GM12878 (cell line): ENCODE measurements around the gene CACNA1B. TPM values are rescaled to one million over a fixed set of nuclear protein-coding genes. Genes with fewer than 3 reads are reported as not detected.

Experiments used
- ATAC-seq: fragments of 200-7000 bp; cut with Tn5 transposase; 3 replicates; pipeline ENCODE4 v1.9.1; 2020; ENCODE audit warnings: mild to moderate bottlenecking, moderate library complexity
- BruUV-seq: library from RNA; stranded (reverse); fragments of 400-500 nt; replicated peaks from 2 replicates; lab custom pipeline; 2021; lab: Mats Ljungman, UMichigan
- CTCF ChIA-PET: fragments of 300-600 bp; sonication (Branson Sonifier 250); formaldehyde crosslinking; extraction: SDS; loops from one replicate; lab custom pipeline; 2021; ENCODE audit warnings: inconsistent platforms; lab: Yijun Ruan, JAX
- POLR2A ChIA-PET: fragments of 350-600 bp; formaldehyde crosslinking; extraction: SDS; loops from one replicate; lab custom pipeline; 2021; ENCODE audit warnings: inconsistent platforms; lab: Charles Lee
- RAD21 ChIA-PET: fragments of 300-600 bp; sonication (Branson Sonifier 250); formaldehyde crosslinking; loops from one replicate; lab custom pipeline; 2023; ENCODE audit warnings: antibody characterized with exemption; ENCODE audit not compliant: unreplicated experiment; lab: Charles Lee
- SMC1A ChIA-PET: fragments of 300-600 bp; sonication (Branson Sonifier 250); formaldehyde crosslinking; loops from one replicate; lab custom pipeline; 2023; ENCODE audit not compliant: unreplicated experiment, uncharacterized antibody; lab: Charles Lee
- DNase-seq: peaks from one replicate; pipeline ENCODE4 v3.0.0-alpha.2; 2011; ENCODE audit warnings: low read depth, low spot score
- FAIRE-seq: peaks from 3 replicates; lab custom pipeline; 2011; peaks lifted over from hg19 to GRCh38; lab: Jason Lieb, UNC
- H2AFZ ChIP-seq: 2 replicates; pipeline ENCODE4 v1.6.0; 2011; ENCODE audit warnings: low read depth, low read length, control low read depth; ENCODE audit not compliant: control insufficient read depth
- H3K27ac ChIP-seq: 2 replicates; pipeline ENCODE4 v1.5.1; 2011; ENCODE audit warnings: control low read depth; ENCODE audit not compliant: control insufficient read depth, insufficient read depth
- H3K27me3 ChIP-seq, 2 experiments: replicated peaks in 1 of 2; 2 replicates each; pipeline versions ENCODE4 v1.6.0 to v1.6.1; 2011; ENCODE audit warnings: low read length in 1 of 2; ENCODE audit not compliant: control insufficient read depth in 2 of 2, insufficient read depth in 2 of 2
- H3K36me3 ChIP-seq, 2 experiments: 2 replicates each; pipeline ENCODE4 v1.5.1; 2011; ENCODE audit warnings: low read length in 1 of 2; ENCODE audit not compliant: control insufficient read depth in 2 of 2, insufficient read depth in 2 of 2
- H3K4me1 ChIP-seq: 2 replicates; pipeline ENCODE4 v1.6.1; 2011; ENCODE audit warnings: mild to moderate bottlenecking, low read length, moderate library complexity, mixed read lengths; ENCODE audit not compliant: control insufficient read depth, insufficient read depth
- H3K4me2 ChIP-seq: 2 replicates; pipeline ENCODE4 v1.6.0; 2011; ENCODE audit warnings: control low read depth; ENCODE audit not compliant: control insufficient read depth, insufficient read depth
- H3K4me3 ChIP-seq: fragments of 200-600 bp; sonication (generic); 2 replicates; pipeline ENCODE4 v1.5.1; 2016
- H3K79me2 ChIP-seq: 2 replicates; pipeline ENCODE4 v1.6.0; 2011; ENCODE audit warnings: low read length; ENCODE audit not compliant: control insufficient read depth, insufficient read depth
- H3K9ac ChIP-seq: 2 replicates; pipeline ENCODE4 v1.8.0; 2011; ENCODE audit warnings: low read length, control low read depth, mixed read lengths; ENCODE audit not compliant: control insufficient read depth, insufficient read depth
- H3K9me3 ChIP-seq: replicated peaks from 3 replicates; pipeline ENCODE4 v1.5.1; 2011; ENCODE audit warnings: mild to moderate bottlenecking, low read length; ENCODE audit not compliant: control insufficient read depth, insufficient read depth
- H4K20me1 ChIP-seq: 2 replicates; pipeline ENCODE4 v1.6.0; 2011; ENCODE audit not compliant: control insufficient read depth, insufficient read depth
- BHLHE40 ChIP-seq, 2 experiments: fragments of 450-650 bp in 1 of 2; IDR thresholded peaks; 2 replicates each; pipeline ENCODE4 v1.6.1; 2011 to 2017; ENCODE audit warnings: low read depth in 2 of 2, borderline replicate concordance in 1 of 2, improper control_type of control experiment in 1 of 2, low read length in 1 of 2, mild to moderate bottlenecking in 1 of 2
- CHD4 ChIP-seq: fragments of 200-600 bp; sonication (generic); IDR thresholded peaks from 2 replicates; pipeline ENCODE4 v1.6.1; 2016; ENCODE audit warnings: mild to moderate bottlenecking
- NFYB ChIP-seq: IDR thresholded peaks from 2 replicates; pipeline ENCODE4 v1.6.1; 2011; ENCODE audit warnings: low read depth, mild to moderate bottlenecking, low read length, improper control_type of control experiment, moderate library complexity; ENCODE audit not compliant: insufficient read depth
- POLR2A ChIP-seq: IDR thresholded peaks from 2 replicates; pipeline ENCODE4 v1.6.1; 2011; ENCODE audit warnings: low read depth, mild to moderate bottlenecking, low read length
- ZBED1 ChIP-seq: IDR thresholded peaks from 2 replicates; pipeline ENCODE4 v1.6.1; 2016; ENCODE audit warnings: borderline replicate concordance
- ZSCAN29 ChIP-seq: fragments of 450-650 bp; IDR thresholded peaks from 2 replicates; pipeline ENCODE4 v1.6.1; 2017; ENCODE audit warnings: mild to moderate bottlenecking, moderate library complexity
- WGBS: methylation state at CpG from one replicate; pipeline ENCODE4 v1.1.6; 2016; ENCODE audit warnings: low lambda C conversion rate; ENCODE audit not compliant: insufficient replicate concordance, insufficient coverage; ENCODE audit errors: missing lambda C conversion rate; 5-methylcytosine and 5-hydroxymethylcytosine counted together
- in situ Hi-C: fragments of 300-500 bp; cut with MboI; formaldehyde crosslinking; loops from 9 replicates; pipeline ENCODE4 v1.14.3; 2018; ENCODE audit warnings: mixed read lengths
- intact Hi-C: fragments of 100-400 bp; cut with micrococcal nuclease; formaldehyde crosslinking; loops from one replicate; pipeline ENCODE4 v1.14.2; 2022; ENCODE audit not compliant: unreplicated experiment
- polyA plus RNA-seq, 11 experiments: library from polyadenylated mRNA; depleted of rRNA in 4 of 11; unstranded in 6 of 11; stranded (reverse) in 5 of 11; fragments of >200 nt; fragmentation: Nextera tagmentation in 4 of 11; fragmentation: Illumina TruSeq in 1 of 11; extraction: Ambion mirVana in 4 of 11; extraction: Trizol in 1 of 11; gene quantifications; 1 replicate in 1 of 11; 2 replicates in 10 of 11; pipeline versions ENCODE4 v1.2.1 to v1.2.3, GENCODE V29; 2011 to 2016; ENCODE audit warnings: inconsistent platforms in 2 of 11, missing spikeins in 2 of 11, low read depth in 1 of 11
- total RNA-seq, 4 experiments: library from RNA; depleted of rRNA in 3 of 4; stranded (reverse); fragments of >200 nt in 3 of 4; fragmentation: Illumina TruSeq in 1 of 4; extraction: Trizol in 1 of 4; gene quantifications; 2 replicates each; pipeline versions ENCODE4 v1.2.1 to v1.2.3, GENCODE V29; 2013 to 2021
- TF ChIP-seq, protein P1 (sequence below): fragments of 450-650 bp; IDR thresholded peaks from 2 replicates; pipeline ENCODE4 v1.6.1; 2017; ENCODE audit warnings: mild to moderate bottlenecking, moderate library complexity

The CACNA1B gene
- total and polyA plus RNA-seq, 10 of the 15 experiments (the other 5 are each of a cell fraction or from before 2014, with no cell fraction given) = 0.01 to 0.03 (median 0.01) TPM; not detected in 7

DNA sequence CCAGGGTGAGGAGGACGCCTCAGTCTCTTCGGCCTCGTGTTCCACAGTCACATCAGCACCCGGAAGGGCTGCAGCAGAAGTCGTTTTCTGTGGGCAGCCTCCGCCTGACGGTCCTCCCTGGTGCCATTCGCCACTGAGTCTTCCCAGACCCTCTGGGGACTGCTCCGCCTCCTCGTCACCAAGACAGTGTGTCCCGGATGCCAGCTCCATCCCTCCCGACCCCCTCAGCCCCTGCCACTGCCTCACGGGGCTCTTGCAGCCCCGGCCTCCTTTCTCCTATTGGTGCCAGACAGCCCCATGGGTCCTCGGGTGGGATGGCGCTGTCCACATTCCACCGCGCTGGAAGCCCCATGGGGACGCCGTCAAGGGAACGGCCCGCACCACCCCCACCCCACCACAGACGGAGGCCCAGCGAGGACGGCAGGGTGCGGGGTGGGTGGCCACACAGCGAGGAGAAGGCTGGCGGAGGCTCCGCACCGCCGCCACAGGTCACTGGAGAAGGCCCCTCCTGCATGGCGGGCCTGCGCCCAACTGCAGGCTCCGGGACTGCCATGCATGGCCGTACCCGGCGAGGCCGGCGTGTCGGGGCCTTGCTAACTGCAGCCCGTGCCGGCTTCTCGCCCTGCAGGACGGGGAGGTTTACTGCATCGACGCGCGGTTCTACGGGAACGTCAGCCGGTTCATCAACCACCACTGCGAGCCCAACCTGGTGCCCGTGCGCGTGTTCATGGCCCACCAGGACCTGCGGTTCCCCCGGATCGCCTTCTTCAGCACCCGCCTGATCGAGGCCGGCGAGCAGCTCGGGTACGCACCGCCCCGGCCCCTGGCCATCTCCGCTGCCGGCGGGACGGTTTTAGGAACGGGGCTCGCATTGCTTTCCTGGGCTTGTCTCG lies 43.6 kb upstream of the CACNA1B start:
- H3K79me2 ChIP-seq = no peaks in the 10 kb centered on the region
- no peak overlapping the region for H3K4me2 ChIP-seq
- in situ Hi-C loops = no loop called here
- peak; percentile 38; the same call in 1 of the 2 replicates for TF ChIP-seq POLR2A
- TF ChIP-seq CHD4 = no peak
- TF ChIP-seq, all 136 proteins: peak for 1
- Histone ChIP-seq H3K27me3 (no peaks in the 10 kb centered on the region), H3K9ac (no peak overlapping the region), H3K27ac (no peak overlapping the region), H3K4me3 (no peak overlapping the region), H3K36me3 (peaks cover 11 to 45% of the 10 kb centered on the region in 2 experiments), H2AFZ (no peak overlapping the region), H3K9me3 (no peaks in the 10 kb centered on the region; the same call in 2 of the 3 replicates), H4K20me1 (no peaks in the 10 kb centered on the region), H3K4me1 (no peaks in the 10 kb centered on the region; the same call in 1 of the 2 replicates)
- no peak for DNase-seq
- SMC1A ChIA-PET = no interaction called here
- POLR2A ChIA-PET = no interaction called here
- FAIRE-seq = no peak
- RAD21 ChIA-PET = no interaction called here
- intact Hi-C loops = no loop called here
- no peak for ATAC-seq
- WGBS = 96% methylated on average over 68 of the region's 73 CpGs
- no TSS peak for BruUV-seq
- CTCF ChIA-PET = no interaction called here

DNA sequence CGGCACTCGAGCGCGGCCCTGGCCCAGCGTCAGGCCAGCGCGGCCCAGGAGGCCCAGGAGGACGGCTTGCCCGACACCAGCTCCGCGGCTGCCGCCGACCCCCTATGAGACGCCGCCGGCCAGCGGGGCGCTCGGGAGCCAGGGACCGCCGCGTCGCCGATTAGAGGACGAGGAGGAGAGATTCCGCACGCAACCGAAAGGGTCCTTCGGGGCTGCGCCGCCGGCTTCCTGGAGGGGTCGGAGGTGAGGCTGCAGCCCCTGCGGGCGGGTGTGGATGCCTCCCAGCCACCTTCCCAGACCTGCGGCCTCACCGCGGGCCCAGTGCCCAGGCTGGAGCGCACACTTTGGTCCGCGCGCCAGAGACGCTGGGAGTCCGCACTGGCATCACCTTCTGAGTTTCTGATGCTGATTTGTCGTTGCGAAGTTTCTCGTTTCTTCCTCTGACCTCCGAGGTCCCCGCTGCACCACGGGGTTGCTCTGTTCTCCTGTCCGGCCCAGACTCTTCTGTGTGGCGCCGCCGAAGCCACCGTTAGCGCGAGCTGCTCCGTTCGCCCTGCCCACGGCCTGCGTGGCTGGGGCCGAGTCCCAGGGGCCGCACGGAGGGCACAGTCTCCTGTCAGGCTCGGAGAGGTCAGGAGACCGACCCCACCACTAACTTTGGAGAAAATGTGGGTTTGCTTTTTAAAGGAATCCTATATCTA lies 42.6 kb upstream of the CACNA1B start:
- H3K79me2 ChIP-seq = no peaks in the 10 kb centered on the region
- peaks cover 10 to 45% of the 10 kb centered on the region in 2 experiments for H3K36me3 ChIP-seq
- ChIA-PET SMC1A (no interaction called here), CTCF (no interaction called here), POLR2A (no interaction called here), RAD21 (no interaction called here)
- no peak overlapping the region for H2AFZ ChIP-seq
- H3K4me3 ChIP-seq = no peak overlapping the region
- DNase-seq (no peak), ATAC-seq (no peak), FAIRE-seq (no peak)
- no peaks in the 10 kb centered on the region; the same call in 1 of the 2 replicates for H3K4me1 ChIP-seq
- H4K20me1 ChIP-seq = no peaks in the 10 kb centered on the region
- no peaks in the 10 kb centered on the region; the same call in 2 of the 3 replicates for H3K9me3 ChIP-seq
- no peak overlapping the region for H3K9ac ChIP-seq
- no peak overlapping the region for H3K27ac ChIP-seq
- H3K27me3 ChIP-seq = no peaks in the 10 kb centered on the region
- intact Hi-C loops (no loop called here), in situ Hi-C loops (no loop called here)
- H3K4me2 ChIP-seq = no peak overlapping the region
- 98% methylated on average over 58 of the region's 66 CpGs for WGBS
- BruUV-seq = no TSS peak
- no peak for TF ChIP-seq NFYB
- TF ChIP-seq ZSCAN29 = no peak
- no peak for TF ChIP-seq BHLHE40 (IDR thresholded peaks at IDR 0.05; ENCODE audit: borderline replicate concordance in 1 of 2, low read depth in 2 of 2, low read length in 1 of 2)
- TF ChIP-seq ZBED1 = no peak
- TF ChIP-seq, protein P1, sequence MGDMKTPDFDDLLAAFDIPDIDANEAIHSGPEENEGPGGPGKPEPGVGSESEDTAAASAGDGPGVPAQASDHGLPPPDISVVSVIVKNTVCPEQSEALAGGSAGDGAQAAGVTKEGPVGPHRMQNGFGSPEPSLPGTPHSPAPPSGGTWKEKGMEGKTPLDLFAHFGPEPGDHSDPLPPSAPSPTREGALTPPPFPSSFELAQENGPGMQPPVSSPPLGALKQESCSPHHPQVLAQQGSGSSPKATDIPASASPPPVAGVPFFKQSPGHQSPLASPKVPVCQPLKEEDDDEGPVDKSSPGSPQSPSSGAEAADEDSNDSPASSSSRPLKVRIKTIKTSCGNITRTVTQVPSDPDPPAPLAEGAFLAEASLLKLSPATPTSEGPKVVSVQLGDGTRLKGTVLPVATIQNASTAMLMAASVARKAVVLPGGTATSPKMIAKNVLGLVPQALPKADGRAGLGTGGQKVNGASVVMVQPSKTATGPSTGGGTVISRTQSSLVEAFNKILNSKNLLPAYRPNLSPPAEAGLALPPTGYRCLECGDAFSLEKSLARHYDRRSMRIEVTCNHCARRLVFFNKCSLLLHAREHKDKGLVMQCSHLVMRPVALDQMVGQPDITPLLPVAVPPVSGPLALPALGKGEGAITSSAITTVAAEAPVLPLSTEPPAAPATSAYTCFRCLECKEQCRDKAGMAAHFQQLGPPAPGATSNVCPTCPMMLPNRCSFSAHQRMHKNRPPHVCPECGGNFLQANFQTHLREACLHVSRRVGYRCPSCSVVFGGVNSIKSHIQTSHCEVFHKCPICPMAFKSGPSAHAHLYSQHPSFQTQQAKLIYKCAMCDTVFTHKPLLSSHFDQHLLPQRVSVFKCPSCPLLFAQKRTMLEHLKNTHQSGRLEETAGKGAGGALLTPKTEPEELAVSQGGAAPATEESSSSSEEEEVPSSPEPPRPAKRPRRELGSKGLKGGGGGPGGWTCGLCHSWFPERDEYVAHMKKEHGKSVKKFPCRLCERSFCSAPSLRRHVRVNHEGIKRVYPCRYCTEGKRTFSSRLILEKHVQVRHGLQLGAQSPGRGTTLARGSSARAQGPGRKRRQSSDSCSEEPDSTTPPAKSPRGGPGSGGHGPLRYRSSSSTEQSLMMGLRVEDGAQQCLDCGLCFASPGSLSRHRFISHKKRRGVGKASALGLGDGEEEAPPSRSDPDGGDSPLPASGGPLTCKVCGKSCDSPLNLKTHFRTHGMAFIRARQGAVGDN = no peak
